ENCODE data around the gene MAB21L4.

The MAB21L4 gene

GRCh38 chr2:240909216-240909974 is 13.4 kb upstream of the MAB21L4 start:
- no peak for DNase-seq

- no peak for DNase-seq
Measured at GRCh38 chr2:240906911-240907590, 11.1 kb upstream of the MAB21L4 start.

- DNase-seq: no peak
Measured at GRCh38 chr2:240906141-240906910, 10.4 kb upstream of the MAB21L4 start, which contains the start of gene CROCC2. Gene CROCC2, plus strand, starts transcription at chr2:240906336. Its CDS starts 178 bp downstream, at chr2:240906514.

- no peak for DNase-seq
Measured at GRCh38 chr2:240905176-240905781, 9.3 kb upstream of the MAB21L4 start.

- no peak for DNase-seq
Measured at GRCh38 chr2:240904216-240905175, 8.5 kb upstream of the MAB21L4 start.

GRCh38 chr2:240903191-240904060 is 7.5 kb upstream of the MAB21L4 start:
- DNase-seq: no peak

GRCh38 chr2:240902615-240903041 is 6.7 kb upstream of the MAB21L4 start:
- no peak for DNase-seq

- no peak for DNase-seq
Measured at GRCh38 chr2:240901986-240902614, 6.1 kb upstream of the MAB21L4 start.

- no peak for DNase-seq
Measured at GRCh38 chr2:240900141-240900860, 4.3 kb upstream of the MAB21L4 start.

- no peak for DNase-seq
Measured at GRCh38 chr2:240899468-240899865, 3.5 kb upstream of the MAB21L4 start.

- no peak for DNase-seq
Measured at GRCh38 chr2:240898731-240899467, 2.9 kb upstream of the MAB21L4 start.

GRCh38 chr2:240898108-240898730 is 2.3 kb upstream of the MAB21L4 start:
- DNase-seq: no peak

GRCh38 chr2:240896871-240897692 is 1.1 kb upstream of the MAB21L4 start:
- no peak for DNase-seq

GRCh38 chr2:240896394-240896793 is 438 bp upstream of the MAB21L4 start:
- no peak for DNase-seq

- DNase-seq: no peak
Measured at GRCh38 chr2:240894836-240895558, 959 bp downstream of the MAB21L4 start.

- no peak for DNase-seq
Measured at GRCh38 chr2:240894006-240894405, 1.9 kb downstream of the MAB21L4 start.

GRCh38 chr2:240893363-240893844 is 2.6 kb downstream of the MAB21L4 start:
- DNase-seq: no peak
